ENCODE results near the gene OBSCN. TPM values are rescaled to one million over a fixed set of nuclear protein-coding genes. Genes with fewer than 3 reads are reported as not detected.

Gene OBSCN
- total and polyA plus RNA-seq, 5 donors from 2014 or later, result 0.13 to 57.1 (median 1.1) TPM

DNA sequence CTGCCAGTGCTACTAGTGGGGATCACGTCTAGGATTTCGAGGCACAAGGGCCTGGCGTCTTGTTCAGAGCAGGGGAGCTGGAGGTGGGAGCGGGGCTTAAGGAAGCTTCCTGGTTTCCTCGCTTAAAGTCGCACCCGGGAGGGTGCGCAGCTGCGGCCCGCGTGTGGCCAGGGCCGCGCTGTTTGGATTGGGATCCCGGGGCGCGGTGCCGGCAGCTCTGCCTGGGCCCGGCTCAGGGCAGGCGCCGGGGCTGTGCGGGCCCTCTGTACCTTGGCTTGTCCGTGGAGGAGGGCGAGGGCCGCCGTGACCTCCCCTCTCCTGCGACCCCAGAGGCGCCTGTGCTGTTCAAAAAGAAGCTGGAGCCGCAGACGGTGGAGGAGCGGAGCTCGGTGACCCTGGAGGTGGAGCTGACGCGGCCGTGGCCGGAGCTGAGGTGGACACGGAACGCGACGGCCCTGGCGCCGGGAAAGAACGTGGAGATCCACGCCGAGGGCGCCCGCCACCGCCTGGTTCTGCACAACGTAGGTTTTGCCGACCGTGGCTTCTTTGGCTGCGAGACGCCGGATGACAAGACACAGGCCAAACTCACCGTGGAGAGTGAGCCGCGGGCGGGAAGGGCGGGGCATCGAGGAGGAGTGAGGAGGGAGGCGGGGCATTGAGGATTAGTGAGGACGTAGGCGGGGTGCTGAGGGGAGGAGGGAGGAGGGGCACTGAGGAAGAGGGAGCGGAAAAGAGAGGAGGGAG lies 67.8 kb downstream of the OBSCN start:
- peak overlapping the region; percentile 82 to 93 (median 88) for H3K4me3 Mint-ChIP-seq
- Histone ChIP-seq H3K9me3 (ENCODE audit: control insufficient read depth in 2 of 2, low read length in 2 of 2) (no peaks in the 10 kb centered on the region), H3K4me1 (ENCODE audit: control insufficient read depth, insufficient read depth, low read length, poor library complexity, severe bottlenecking) (peaks cover 7% of the 10 kb centered on the region), H3K27ac (ENCODE audit: insufficient read depth, low read length, poor library complexity, severe bottlenecking) (peak overlapping the region; percentile 47), H3K27me3 (ENCODE audit: control insufficient read depth, insufficient read depth, low read length) (no peaks in the 10 kb centered on the region), H3K4me3 (ENCODE audit: low read depth, low read length) (peak overlapping the region; percentile 50), H3K36me3 (ENCODE audit: control insufficient read depth, insufficient read depth, low read length) (no peaks in the 10 kb centered on the region)
- H3K9me3 Mint-ChIP-seq, result no peaks in the 10 kb centered on the region
- H3K4me1 Mint-ChIP-seq, result peaks cover 0 to 25% (median 6%) of the 10 kb centered on the region in 4 donors
- peak; percentile 82 to 96 (median 83) for DNase-seq
- peak; percentile 93 to 94 for ATAC-seq (ENCODE audit: low read depth in 2 of 2)
- peak overlapping the region in 1 of 3 donors; percentile 82 for H3K27ac Mint-ChIP-seq
- H3K36me3 Mint-ChIP-seq, result no peaks in the 10 kb centered on the region
- H3K27me3 Mint-ChIP-seq, result no peaks in the 10 kb centered on the region

DNA sequence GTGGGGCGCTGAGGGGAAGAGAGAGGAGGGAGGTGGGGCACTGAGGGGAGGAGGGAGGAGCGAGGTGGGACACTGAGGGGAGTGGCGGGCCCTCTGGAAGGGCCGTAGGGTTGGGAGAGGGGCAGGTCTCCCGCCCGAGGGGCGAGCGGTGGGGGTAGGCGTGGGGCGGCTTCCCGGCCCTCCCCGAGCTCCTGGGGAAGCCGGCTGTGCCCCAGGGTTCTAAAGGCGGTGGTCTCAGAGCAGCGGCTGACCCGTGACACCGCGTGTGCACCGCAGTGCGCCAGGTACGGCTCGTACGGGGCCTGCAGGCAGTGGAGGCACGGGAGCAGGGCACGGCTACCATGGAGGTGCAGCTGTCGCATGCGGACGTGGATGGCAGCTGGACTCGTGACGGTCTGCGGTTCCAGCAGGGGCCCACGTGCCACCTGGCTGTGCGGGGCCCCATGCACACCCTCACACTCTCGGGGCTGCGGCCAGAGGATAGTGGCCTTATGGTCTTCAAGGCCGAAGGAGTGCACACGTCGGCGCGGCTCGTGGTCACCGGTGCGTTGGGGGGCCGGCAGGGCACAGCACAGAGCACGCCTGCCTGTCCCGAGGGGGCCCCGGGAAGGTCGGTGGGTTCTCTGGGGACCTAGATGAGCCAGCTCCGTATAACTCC lies 68.5 kb downstream of the OBSCN start:
- peaks cover 7% of the 10 kb centered on the region for H3K4me1 ChIP-seq (ENCODE audit: control insufficient read depth, insufficient read depth, low read length, poor library complexity, severe bottlenecking)
- no peak overlapping the region for H3K4me3 ChIP-seq (ENCODE audit: low read depth, low read length)
- H3K27ac ChIP-seq (ENCODE audit: insufficient read depth, low read length, poor library complexity, severe bottlenecking), result peak overlapping the region; percentile 47
- H3K27me3 ChIP-seq (ENCODE audit: control insufficient read depth, insufficient read depth, low read length), result no peaks in the 10 kb centered on the region
- Mint-ChIP-seq H3K27ac (peak overlapping the region in 1 of 3 donors; percentile 25), H3K4me3 (peak overlapping the region; percentile 82 to 93 (median 88)), H3K36me3 (no peaks in the 10 kb centered on the region), H3K4me1 (peaks cover 0 to 24% (median 6%) of the 10 kb centered on the region in 4 donors), H3K9me3 (no peaks in the 10 kb centered on the region), H3K27me3 (no peaks in the 10 kb centered on the region)
- peak in 1 of 2 donors; percentile 1 for ATAC-seq (ENCODE audit: low read depth in 2 of 2)
- peak in 1 of 3 donors; percentile 6 for DNase-seq
- H3K36me3 ChIP-seq (ENCODE audit: control insufficient read depth, insufficient read depth, low read length), result no peaks in the 10 kb centered on the region
- H3K9me3 ChIP-seq (ENCODE audit: control insufficient read depth in 2 of 2, low read length in 2 of 2), result no peaks in the 10 kb centered on the region

DNA sequence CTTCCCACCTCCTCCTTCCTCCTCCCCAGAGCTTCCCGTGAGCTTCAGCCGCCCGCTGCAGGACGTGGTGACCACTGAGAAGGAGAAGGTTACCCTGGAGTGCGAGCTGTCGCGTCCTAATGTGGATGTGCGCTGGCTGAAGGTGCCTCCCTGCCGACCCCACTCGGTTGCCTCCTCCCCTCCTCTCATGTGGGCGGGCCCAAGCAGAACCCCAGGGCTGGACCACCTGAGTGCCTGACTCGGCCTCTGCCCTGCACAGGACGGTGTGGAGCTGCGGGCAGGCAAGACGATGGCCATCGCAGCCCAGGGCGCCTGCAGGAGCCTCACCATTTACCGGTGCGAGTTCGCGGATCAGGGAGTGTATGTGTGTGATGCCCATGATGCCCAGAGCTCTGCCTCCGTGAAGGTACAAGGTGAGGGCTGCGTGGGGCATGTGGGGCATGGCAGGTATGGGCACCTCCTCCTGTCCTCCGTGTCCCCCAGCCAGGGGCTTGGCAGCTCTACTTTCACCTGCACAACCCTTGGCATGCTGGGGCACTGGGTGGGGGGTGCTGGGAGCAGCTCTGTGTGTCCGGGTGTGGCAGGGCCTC lies 69.2 kb downstream of the OBSCN start:
- H3K4me3 Mint-ChIP-seq, result peak overlapping the region in 3 of 4 donors; percentile 16 to 90 (median 65)
- H3K4me3 ChIP-seq (ENCODE audit: low read depth, low read length), result no peak overlapping the region
- no peak for ATAC-seq (ENCODE audit: low read depth in 2 of 2)

DNA sequence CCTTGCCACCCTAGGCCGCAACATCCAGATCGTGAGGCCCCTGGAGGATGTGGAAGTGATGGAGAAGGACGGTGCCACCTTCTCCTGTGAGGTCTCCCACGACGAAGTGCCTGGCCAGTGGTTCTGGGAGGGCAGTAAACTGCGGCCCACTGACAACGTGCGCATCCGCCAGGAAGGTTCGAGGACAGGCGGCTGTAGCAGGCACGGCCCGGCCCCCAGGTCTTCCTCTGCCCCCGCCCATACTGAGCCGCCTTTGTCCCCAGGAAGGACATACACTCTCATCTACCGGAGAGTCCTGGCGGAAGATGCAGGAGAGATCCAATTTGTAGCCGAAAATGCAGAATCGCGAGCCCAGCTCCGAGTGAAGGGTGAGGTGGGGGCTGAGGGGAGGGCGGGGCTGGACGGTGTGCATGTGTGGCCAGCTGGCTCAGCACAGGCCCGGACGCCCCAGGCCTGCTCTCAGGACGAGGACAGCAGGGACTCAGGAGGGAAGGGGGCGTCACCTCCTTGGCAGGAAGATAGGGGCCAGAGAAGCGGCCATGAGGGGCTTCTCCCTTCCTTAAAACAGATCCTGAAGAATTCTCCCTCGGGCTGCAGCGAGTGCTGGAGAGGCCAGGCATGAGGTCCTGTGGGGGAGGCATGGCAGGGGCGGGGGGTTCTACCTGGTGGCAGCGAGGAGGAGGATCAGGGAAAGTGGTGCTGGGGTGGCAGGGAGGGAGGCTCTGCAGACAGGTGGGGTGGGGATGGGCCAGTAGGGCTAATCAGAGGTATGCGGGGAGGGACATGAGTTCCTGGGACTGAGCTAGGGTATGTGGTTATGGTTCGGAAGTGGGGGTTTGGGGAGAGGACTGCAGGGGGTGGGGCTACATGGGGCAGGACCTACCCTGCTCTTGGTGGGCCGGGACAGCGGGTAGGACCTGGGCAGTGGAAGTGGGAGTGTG lies 69.9 kb downstream of the OBSCN start:
- Histone ChIP-seq H3K27ac (ENCODE audit: insufficient read depth, low read length, poor library complexity, severe bottlenecking) (no peak overlapping the region), H3K27me3 (ENCODE audit: control insufficient read depth, insufficient read depth, low read length) (no peaks in the 10 kb centered on the region), H3K9me3 (ENCODE audit: control insufficient read depth in 2 of 2, low read length in 2 of 2) (no peaks in the 10 kb centered on the region), H3K4me3 (ENCODE audit: low read depth, low read length) (no peak overlapping the region), H3K36me3 (ENCODE audit: control insufficient read depth, insufficient read depth, low read length) (no peaks in the 10 kb centered on the region), H3K4me1 (ENCODE audit: control insufficient read depth, insufficient read depth, low read length, poor library complexity, severe bottlenecking) (peaks cover 7% of the 10 kb centered on the region)
- DNase-seq, result no peak
- ATAC-seq (ENCODE audit: low read depth in 2 of 2), result no peak
- Mint-ChIP-seq H3K27me3 (no peaks in the 10 kb centered on the region), H3K9me3 (no peaks in the 10 kb centered on the region), H3K4me1 (peaks cover 0 to 21% (median 6%) of the 10 kb centered on the region in 4 donors), H3K27ac (no peak overlapping the region), H3K36me3 (no peaks in the 10 kb centered on the region), H3K4me3 (peak overlapping the region in 2 of 4 donors; percentile 10 to 16)

More for the DNA sequence above, 69.2 kb downstream of the OBSCN start:
- Mint-ChIP-seq H3K27me3 (no peaks in the 10 kb centered on the region), H3K36me3 (no peaks in the 10 kb centered on the region), H3K27ac (no peak overlapping the region), H3K9me3 (no peaks in the 10 kb centered on the region), H3K4me1 (peaks cover 0 to 23% (median 6%) of the 10 kb centered on the region in 4 donors)
- Histone ChIP-seq H3K27me3 (ENCODE audit: control insufficient read depth, insufficient read depth, low read length) (no peaks in the 10 kb centered on the region), H3K9me3 (ENCODE audit: control insufficient read depth in 2 of 2, low read length in 2 of 2) (no peaks in the 10 kb centered on the region), H3K27ac (ENCODE audit: insufficient read depth, low read length, poor library complexity, severe bottlenecking) (no peak overlapping the region), H3K36me3 (ENCODE audit: control insufficient read depth, insufficient read depth, low read length) (no peaks in the 10 kb centered on the region), H3K4me1 (ENCODE audit: control insufficient read depth, insufficient read depth, low read length, poor library complexity, severe bottlenecking) (peaks cover 7% of the 10 kb centered on the region)
- no peak for DNase-seq

DNA sequence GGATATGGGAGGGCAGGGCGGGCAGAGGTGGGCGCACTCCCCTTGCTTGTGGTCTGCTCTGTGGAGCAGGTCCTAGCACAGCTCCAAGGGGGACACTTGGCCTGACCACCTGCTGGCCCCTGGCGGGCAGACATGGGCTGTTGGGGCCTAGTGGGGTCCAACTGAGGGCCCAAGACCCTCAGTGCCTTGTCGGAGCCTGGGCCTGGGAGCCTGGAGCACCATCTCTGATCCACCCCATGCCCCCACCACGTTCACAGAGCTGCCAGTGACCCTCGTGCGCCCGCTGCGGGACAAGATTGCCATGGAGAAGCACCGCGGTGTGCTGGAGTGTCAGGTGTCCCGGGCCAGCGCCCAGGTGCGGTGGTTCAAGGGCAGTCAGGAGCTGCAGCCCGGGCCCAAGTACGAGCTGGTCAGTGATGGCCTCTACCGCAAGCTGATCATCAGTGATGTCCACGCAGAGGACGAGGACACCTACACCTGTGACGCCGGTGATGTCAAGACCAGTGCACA lies 70.6 kb downstream of the OBSCN start:
- no peaks in the 10 kb centered on the region for H3K9me3 ChIP-seq (ENCODE audit: control insufficient read depth in 2 of 2, low read length in 2 of 2)
- no peaks in the 10 kb centered on the region for H3K36me3 ChIP-seq (ENCODE audit: control insufficient read depth, insufficient read depth, low read length)
- H3K27me3 Mint-ChIP-seq, result no peaks in the 10 kb centered on the region
- H3K4me3 Mint-ChIP-seq, result no peak overlapping the region
- peaks cover 7% of the 10 kb centered on the region for H3K4me1 ChIP-seq (ENCODE audit: control insufficient read depth, insufficient read depth, low read length, poor library complexity, severe bottlenecking)
- H3K27ac ChIP-seq (ENCODE audit: insufficient read depth, low read length, poor library complexity, severe bottlenecking), result no peak overlapping the region
- H3K9me3 Mint-ChIP-seq, result no peaks in the 10 kb centered on the region
- no peak overlapping the region for H3K4me3 ChIP-seq (ENCODE audit: low read depth, low read length)
- no peak for DNase-seq
- peaks cover 0 to 16% (median 6%) of the 10 kb centered on the region in 4 donors for H3K4me1 Mint-ChIP-seq
- no peak overlapping the region for H3K27ac Mint-ChIP-seq
- H3K27me3 ChIP-seq (ENCODE audit: control insufficient read depth, insufficient read depth, low read length), result no peaks in the 10 kb centered on the region
- H3K36me3 Mint-ChIP-seq, result no peaks in the 10 kb centered on the region
- ATAC-seq (ENCODE audit: low read depth in 2 of 2), result no peak

DNA sequence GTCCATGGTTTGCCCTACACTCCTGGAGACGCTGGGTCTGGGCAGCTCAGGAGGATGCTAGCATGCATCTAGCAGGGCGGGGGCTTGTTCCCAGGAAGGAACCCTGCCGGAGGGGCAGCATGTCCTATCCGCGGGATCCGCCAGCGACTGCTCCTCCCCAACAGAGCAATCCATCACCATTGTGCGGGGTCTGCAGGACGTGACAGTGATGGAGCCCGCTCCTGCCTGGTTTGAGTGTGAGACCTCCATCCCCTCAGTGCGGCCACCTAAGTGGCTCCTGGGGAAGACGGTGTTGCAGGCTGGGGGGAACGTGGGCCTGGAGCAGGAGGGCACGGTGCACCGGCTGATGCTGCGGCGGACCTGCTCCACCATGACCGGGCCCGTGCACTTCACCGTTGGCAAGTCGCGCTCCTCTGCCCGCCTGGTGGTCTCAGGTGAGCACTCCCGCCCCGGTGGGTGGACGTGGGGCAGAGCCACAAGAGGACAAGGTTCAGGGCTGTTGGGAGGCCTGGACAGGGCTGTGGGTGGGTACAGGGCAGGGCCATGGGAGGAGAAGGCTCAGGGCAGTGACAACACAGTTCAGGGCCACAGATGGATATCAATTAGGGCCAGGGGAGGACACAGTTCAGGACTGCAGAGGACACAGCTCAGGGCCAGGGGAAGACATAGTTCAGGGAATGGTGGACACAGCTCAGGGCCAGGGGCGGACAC lies 71.3 kb downstream of the OBSCN start:
- no peak for DNase-seq
- no peak overlapping the region for H3K27ac Mint-ChIP-seq
- Histone ChIP-seq H3K4me1 (ENCODE audit: control insufficient read depth, insufficient read depth, low read length, poor library complexity, severe bottlenecking) (peaks cover 7% of the 10 kb centered on the region), H3K36me3 (ENCODE audit: control insufficient read depth, insufficient read depth, low read length) (no peaks in the 10 kb centered on the region), H3K4me3 (ENCODE audit: low read depth, low read length) (no peak overlapping the region), H3K27me3 (ENCODE audit: control insufficient read depth, insufficient read depth, low read length) (no peaks in the 10 kb centered on the region), H3K9me3 (ENCODE audit: control insufficient read depth in 2 of 2, low read length in 2 of 2) (no peaks in the 10 kb centered on the region), H3K27ac (ENCODE audit: insufficient read depth, low read length, poor library complexity, severe bottlenecking) (no peak overlapping the region)
- H3K36me3 Mint-ChIP-seq, result peaks cover 3% of the 10 kb centered on the region
- ATAC-seq (ENCODE audit: low read depth in 2 of 2), result no peak
- H3K4me3 Mint-ChIP-seq, result no peak overlapping the region
- peaks cover 0 to 14% (median 5%) of the 10 kb centered on the region in 4 donors for H3K4me1 Mint-ChIP-seq
- H3K9me3 Mint-ChIP-seq, result peaks cover 0 to 1% (median 0%) of the 10 kb centered on the region in 7 donors
- no peaks in the 10 kb centered on the region for H3K27me3 Mint-ChIP-seq

All from CD4-positive, CD25-positive, alpha-beta regulatory T cell (primary cell).